NCI-H2081 treated with DMSO at 0.1 percent for 48 hours (cell line): ENCODE results near the gene NSD2.
"Not testable (repeated sequence)": the region's sequence is repeated elsewhere in the genome, so short reads cannot be mapped to it uniquely, and the experiment has no call there.

ENCODE experiments used
- DNase-seq: peaks from one replicate; lab custom pipeline; 2025; lab: John Stamatoyannopoulos, UW

Gene NSD2

GRCh38 chr4:1985780-1986577, 114.8 kb downstream of the NSD2 start:
- DNase-seq, result no peak

DNA sequence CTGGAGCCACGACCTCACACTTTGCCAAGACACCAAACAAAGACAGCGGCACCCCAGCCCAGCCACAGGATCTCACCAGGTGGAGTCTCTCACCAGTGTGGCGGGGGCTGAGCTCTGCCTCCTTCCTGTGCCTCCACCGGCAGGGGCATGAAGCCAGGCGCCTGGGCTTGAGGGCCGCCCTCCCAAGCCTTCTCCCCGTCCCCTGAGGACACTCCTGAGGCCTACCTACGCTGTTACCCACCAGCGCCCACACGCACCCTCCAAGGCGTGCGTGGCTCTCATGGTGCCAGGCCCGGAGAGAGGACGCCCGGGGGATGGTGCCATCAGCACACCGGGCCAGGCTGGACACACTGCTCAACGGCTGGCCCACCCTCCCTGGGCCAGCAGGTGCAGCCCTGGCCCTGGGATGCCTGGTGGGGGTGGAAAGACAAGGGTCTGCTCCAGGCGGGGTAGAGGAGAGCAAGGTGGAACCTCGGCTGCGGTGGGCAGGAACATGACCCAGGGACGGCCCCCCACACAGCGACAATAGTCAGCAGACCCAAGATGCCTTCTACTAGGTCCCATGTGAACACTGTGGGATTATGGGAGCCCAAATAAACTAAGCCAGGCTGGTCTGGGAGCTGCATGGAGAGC, 115.5 kb downstream of the NSD2 start:
- DNase-seq, result no peak

DNA sequence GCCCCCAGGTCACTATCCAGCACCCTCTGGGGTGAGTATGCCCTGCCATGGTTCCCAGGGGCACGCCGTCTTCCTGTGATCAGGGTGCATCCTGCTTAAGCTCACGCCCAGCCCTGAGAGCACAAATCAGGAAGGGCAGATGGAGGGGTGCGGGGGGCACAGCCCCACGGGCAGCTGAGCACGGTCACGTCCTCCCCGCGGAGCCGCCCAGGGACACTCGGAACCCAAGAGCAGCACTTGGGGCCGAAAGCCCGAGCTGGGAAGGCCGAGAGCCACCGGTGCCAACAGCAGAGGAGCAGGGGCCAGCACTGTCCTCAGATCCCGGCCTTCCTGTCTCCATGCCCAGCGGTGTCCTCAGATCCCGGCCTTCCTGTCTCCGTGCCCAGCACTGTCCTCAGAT, 116.1 kb downstream of the NSD2 start:
- no peak for DNase-seq

- DNase-seq, result no peak
Observed at GRCh38 chr4:1987721-1988326, 116.6 kb downstream of the NSD2 start.

GRCh38 chr4:1988327-1988724, 117.1 kb downstream of the NSD2 start:
- DNase-seq, result no peak

DNA sequence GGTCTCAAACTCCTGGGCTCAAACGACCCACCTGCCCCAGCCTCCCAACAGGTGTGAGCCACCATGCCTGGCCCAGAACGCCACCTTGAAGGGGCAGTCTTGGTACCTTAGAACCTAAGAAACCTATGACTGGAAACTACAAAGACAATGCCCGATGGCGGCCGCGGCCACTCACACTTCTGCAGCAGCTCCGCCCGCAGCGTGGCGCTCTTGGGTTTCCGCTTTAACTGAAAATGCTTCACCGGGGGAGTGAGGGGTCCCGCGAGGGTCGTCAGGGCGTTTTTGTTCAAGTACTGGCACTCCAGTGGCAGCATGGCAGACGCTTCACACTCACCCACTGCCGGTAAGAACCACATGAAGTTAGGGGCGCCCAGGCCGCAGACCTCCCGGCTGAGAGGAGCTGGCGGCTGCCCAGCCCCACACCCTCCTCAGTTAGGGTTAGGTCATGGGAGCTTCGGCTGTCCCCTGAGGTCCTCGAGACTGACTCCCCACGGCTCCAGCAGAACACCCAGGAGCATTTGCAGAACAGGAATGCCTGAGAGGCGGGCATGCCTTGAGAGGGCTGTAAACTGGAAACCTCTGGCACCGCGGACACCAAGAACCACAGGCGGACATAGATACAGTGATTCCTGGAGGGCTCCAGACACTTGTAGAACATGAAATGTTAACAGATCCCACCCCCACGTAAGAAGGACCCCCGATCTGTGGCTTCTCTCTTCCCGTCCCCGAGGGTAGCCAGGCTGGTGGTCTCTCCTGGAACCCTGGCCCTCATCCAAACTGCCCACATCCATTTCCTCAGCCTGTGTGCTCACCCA, 118.5 kb downstream of the NSD2 start:
- DNase-seq, result no peak

GRCh38 chr4:1990348-1990645, 119.1 kb downstream of the NSD2 start:
- no peak for DNase-seq

DNA sequence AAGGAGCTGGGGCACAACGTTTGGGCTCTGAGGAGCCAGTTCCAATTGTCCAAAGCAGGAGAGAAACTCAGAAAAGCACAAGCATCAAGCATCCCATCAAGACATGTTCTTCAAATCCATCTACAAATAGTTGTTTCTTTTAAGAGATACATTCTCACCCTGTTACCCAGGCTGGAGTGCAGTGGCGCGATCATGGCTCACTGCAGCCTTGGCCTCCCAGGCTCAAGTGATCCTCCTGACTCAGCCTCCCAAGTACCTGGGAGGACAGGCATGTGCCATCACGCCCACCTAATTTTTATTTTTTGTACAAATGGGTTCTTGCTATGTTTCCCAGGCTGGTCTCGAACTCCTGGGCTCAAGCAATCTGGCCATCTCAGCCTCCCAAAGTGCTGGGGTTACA, 119.5 kb downstream of the NSD2 start:
- DNase-seq, result no peak

- no peak for DNase-seq
Observed at GRCh38 chr4:1991087-1991486, 119.9 kb downstream of the NSD2 start.

- DNase-seq, result no peak
Observed at GRCh38 chr4:1991596-1992434, 120.6 kb downstream of the NSD2 start.

DNA sequence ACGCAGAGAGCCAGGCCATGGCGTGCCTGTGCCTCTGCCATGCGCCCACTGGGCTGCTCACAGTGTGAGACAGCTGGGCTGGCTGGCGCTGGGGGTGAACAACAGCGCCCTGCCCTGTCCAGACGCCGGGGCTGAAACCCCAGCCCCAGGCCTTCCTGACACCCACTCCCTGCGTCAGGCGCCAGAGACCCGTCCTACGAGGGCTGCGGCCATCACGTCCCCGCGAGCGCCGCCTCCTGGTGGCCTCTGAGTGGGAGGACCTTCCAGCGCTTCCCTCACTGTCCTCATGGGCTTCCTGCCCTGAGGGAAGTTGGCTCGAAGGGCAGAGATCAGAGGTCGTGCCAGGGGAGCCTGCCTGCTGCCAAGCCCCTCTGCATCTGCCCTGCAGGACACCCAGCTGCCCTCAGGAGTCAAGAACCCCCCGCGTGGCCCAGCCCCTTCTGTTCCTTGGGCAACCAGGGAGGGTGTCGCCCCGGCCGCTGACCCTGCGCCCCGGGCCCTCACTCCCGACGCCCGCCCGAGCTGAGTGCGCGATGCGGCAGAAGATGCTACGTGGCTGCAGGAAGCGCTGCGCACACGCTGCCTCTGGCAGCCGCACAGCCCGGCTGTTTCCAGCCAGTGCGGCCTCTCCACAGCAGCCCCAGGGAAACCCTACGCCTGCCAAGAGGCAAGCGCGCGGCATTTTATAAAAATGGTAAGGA, 121.4 kb downstream of the NSD2 start:
- DNase-seq, result no peak

- DNase-seq, result no peak
Observed at GRCh38 chr4:1993169-1993516, 122.0 kb downstream of the NSD2 start.

DNA sequence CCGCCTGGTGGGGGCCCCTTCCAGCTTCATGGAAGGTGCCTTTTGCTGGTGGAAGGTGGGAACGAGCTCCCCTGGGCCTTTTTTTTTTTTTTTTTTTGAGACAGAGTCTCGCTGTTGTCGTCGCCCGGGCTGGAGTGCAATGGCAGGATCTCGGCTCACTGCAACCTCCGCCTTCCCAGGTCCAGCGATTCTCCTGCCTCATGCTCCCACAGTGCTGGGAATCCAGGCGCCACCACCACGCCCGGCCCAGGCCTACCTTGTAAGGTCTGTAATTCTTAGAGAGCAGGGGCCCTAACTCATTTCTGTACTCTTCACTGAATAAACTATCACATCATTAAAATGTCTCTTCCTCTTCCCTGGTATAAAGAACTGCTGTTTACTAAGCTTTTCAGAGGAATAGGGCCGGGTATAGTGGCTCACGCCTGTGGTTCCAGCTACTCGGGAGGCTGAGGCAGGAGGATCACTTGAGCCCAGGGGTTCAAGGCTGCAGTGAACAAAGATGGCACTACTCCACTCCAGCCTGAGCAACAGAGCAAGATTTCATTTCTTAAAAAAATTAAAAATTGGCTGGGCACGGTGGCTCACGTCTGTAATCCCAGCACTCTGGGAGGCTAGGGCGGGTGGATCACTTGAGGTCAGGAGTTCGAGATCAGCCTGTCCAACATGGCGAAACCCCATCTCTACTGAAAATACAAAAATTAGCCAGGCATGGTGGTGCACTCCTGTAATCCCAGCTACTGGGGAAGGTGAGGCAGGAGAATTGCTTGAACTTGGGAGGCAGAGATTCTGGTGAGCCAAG, 122.7 kb downstream of the NSD2 start:
- not testable (repeated sequence) for DNase-seq

- no peak for DNase-seq
Observed at GRCh38 chr4:1994938-1995337, 123.7 kb downstream of the NSD2 start.

DNA sequence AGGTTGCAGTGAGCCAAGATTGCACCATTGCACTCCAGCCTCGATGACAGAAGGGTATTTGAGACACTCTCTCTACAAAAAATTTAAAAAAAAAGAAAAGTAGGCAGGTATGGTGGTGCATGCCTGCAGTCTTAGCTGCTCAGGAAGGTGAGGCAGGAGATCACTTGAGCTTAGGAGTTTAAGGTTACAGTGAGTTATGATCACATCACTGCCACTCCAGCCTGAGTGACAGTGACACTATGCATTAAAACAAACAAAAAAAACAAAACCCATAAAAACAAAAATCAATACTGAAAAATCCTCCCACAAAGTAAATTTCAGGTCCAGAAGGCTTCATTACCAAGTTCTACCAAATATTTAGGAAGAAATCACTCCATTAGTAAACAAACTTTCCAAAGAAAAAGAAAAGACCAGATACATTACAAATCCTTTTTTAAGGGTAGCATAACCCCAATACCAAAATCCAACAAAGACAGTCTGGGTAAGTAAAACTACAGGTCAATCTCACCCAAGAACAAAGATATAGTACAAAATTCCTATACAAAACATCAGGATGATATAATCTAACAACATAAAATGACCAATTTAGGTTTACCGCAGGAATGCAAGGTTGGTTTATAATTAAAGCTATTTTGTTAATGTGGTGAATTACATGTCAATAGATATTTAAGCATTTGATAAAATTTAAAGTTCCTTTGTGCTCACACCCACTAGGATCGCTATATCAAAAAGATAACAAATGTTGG, 125.8 kb downstream of the NSD2 start:
- DNase-seq, result no peak

DNA sequence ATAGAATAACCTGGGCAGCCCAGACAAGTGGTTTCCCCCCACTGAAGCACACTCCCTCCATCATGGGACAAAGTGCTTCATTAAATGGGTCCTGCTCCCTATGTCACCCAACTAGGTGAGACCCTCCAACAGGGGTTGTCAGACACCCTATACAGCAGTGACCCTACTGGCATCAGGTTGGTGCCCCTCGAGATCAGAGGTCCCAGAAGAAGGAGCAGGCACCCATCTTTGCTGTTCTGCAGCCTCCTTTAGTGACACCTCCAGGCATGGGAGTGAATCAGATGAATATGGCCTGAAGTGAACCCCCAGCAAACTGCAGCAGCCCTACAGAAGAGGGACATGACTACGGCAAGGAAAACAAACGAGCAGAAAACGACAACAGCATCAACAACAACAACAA, 126.5 kb downstream of the NSD2 start:
- DNase-seq, result no peak

DNA sequence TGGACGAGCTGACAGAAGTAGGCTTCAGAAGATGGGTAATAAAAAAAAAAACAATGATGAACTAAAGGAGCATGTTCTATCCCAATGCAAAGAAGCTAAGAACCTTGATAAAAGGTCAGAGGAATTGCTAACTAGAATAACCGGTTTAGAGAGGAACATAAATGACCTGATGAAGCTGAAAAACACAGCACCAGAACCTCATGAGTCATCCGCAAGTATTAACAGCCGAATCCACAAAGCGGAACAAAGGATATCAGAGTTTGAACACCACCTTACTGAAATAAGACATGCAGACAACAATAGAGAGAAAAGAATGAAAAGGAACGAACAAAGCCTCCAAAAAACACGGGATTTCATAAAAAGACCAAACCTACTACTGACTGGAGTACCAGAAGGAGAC, 127.1 kb downstream of the NSD2 start:
- no peak for DNase-seq

GRCh38 chr4:1999308-1999707, 128.1 kb downstream of the NSD2 start:
- DNase-seq, result not testable (repeated sequence)

- DNase-seq, result not testable (repeated sequence)
Observed at GRCh38 chr4:2003361-2003760, 132.2 kb downstream of the NSD2 start.

DNA sequence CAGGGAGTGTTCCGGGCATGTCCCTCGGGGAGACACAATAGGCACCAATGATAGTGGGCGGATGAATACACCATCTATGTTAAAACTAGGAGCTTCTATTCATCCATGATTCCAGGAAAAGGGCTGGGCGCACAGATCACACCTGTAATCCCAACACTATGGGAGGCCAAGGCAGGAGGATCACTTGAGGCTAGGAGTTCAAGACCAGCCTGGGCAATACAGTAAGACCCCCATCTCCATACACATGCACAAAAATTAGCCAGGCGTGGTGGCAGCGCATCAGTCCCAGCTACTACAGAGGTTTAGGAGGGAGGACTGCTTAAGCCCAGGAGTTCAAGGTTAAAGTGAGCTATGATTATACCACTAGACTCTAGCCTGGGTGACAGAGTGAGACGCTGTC, 135.2 kb downstream of the NSD2 start:
- no peak for DNase-seq
